Fibroblast of the aortic adventitia (primary cell): ENCODE measurements around the gene TBRG1. TPM values are rescaled to one million over a fixed set of nuclear protein-coding genes. Genes with fewer than 3 reads are reported as not detected.

Experiments
- DNase-seq: peaks from one replicate; pipeline ENCODE4 v3.0.0-alpha.2; 2010; ENCODE audit warnings: low read depth
- H3K4me3 ChIP-seq: 2 replicates; pipeline ENCODE4 v1.5.1; 2011; ENCODE audit warnings: low read depth, mild to moderate bottlenecking, control low read depth, low read length, moderate library complexity
- CTCF ChIP-seq: IDR thresholded peaks from 2 replicates; pipeline ENCODE4 v1.5.1; 2011; ENCODE audit warnings: mild to moderate bottlenecking, low read length, control low read depth, inconsistent platforms; ENCODE audit not compliant: insufficient read depth
- total RNA-seq: library from RNA; depleted of rRNA; stranded (reverse); fragments of >200 nt; gene quantifications from 2 replicates; pipeline ENCODE4 v1.2.3, GENCODE V29; 2012; ENCODE audit warnings: low replicate concordance

TBRG1 gene
- total RNA-seq, 1 donor = 31.2 TPM

- H3K4me3 ChIP-seq = no peak overlapping the region
- peak; percentile 81 for TF ChIP-seq CTCF
- DNase-seq = peak; percentile 68
Measured at GRCh38 chr11:124669193-124669592, 46.5 kb downstream of the TBRG1 start.

GRCh38 chr11:124670732-124671131 lies 48.1 kb downstream of the TBRG1 start:
- TF ChIP-seq CTCF = no peak
- DNase-seq = peak; percentile 31
- no peak overlapping the region for H3K4me3 ChIP-seq

GRCh38 chr11:124672536-124673215 lies 50.0 kb downstream of the TBRG1 start:
- no peak for TF ChIP-seq CTCF
- DNase-seq = no peak
- peak overlapping the region; percentile 81 for H3K4me3 ChIP-seq

- H3K4me3 ChIP-seq = peak within 1 kb of the TSS; percentile 81
- peak; percentile 97 for DNase-seq
- no peak for TF ChIP-seq CTCF
Measured at GRCh38 chr11:124673333-124674167, 50.9 kb downstream of the TBRG1 start, which contains the start of the genes SIAE and SPA17. SIAE (minus strand) TSS chr11:124673739; CDS start chr11:124673708, 31 bp downstream. SPA17 (plus strand) TSS chr11:124673904; CDS start chr11:124675265, 1,361 bp downstream.

- no peak for DNase-seq
Measured at GRCh38 chr11:124674168-124674517, 51.5 kb downstream of the TBRG1 start.

GRCh38 chr11:124674571-124674970 lies 51.9 kb downstream of the TBRG1 start:
- DNase-seq = no peak
- TF ChIP-seq CTCF = no peak
- H3K4me3 ChIP-seq = peak overlapping the region; percentile 79

More at GRCh38 chr11:124674168-124674517, 51.5 kb downstream of the TBRG1 start:
- H3K4me3 ChIP-seq = peak overlapping the region; percentile 79
- no peak for TF ChIP-seq CTCF
